SK-N-SH (cell line): Measurements from ENCODE around the gene MAPK8IP1. TPM values are rescaled to one million over a fixed set of nuclear protein-coding genes. Genes with fewer than 3 reads are reported as not detected.

Experiments used
- CTCF ChIA-PET: fragments of 300-600, 350-600 bp; formaldehyde crosslinking; extraction: SDS; loops from one replicate; lab custom pipeline; 2021; lab: Yijun Ruan, JAX
- POLR2A ChIA-PET: fragments of 350-600 bp; sonication (Branson Sonifier 250); formaldehyde crosslinking; extraction: SDS; loops from one replicate; lab custom pipeline; 2020; ENCODE audit warnings: antibody characterized with exemption, inconsistent platforms; lab: Yijun Ruan, JAX
- DNase-seq: peaks from one replicate; pipeline ENCODE4 v3.0.0; 2012
- H2AFZ ChIP-seq: fragments of 200-600 bp; sonication (generic); 2 replicates; pipeline ENCODE4 v1.8.1; 2016; ENCODE audit warnings: antibody characterized with exemption, mild to moderate bottlenecking, low read depth
- H3F3A ChIP-seq: fragments of 200-600 bp; sonication (generic); replicated peaks from 2 replicates; pipeline ENCODE3; 2016; ENCODE audit warnings: antibody characterized with exemption, mild to moderate bottlenecking; ENCODE audit not compliant: insufficient read depth
- H3K27ac ChIP-seq, 2 experiments: fragments of 200-500 bp in 1 of 2; fragments of 200-600 bp in 1 of 2; sonication (Bioruptor generic) in 1 of 2; sonication (generic), shearing (Covaris generic) in 1 of 2; 2 replicates each; pipeline versions ENCODE4 v1.5.1 to v1.6.1; 2014 to 2016; ENCODE audit warnings: low read depth in 2 of 2, inconsistent platforms in 1 of 2, low read length in 1 of 2, mild to moderate bottlenecking in 1 of 2, mixed read lengths in 1 of 2
- H3K27me3 ChIP-seq: fragments of 200-600 bp; sonication (generic), shearing (Covaris generic); 2 replicates; pipeline ENCODE4 v1.6.1; 2016; ENCODE audit warnings: mixed run types; ENCODE audit not compliant: insufficient read depth
- H3K36me3 ChIP-seq, 2 experiments: fragments of 200-500 bp in 1 of 2; fragments of 200-600 bp in 1 of 2; sonication (Bioruptor generic) in 1 of 2; sonication (generic) in 1 of 2; replicated peaks in 1 of 2; 2 replicates each; pipeline versions ENCODE3 to v1.5.1; 2014 to 2016; ENCODE audit warnings: low read length in 1 of 2, mild to moderate bottlenecking in 1 of 2; ENCODE audit not compliant: insufficient read depth in 2 of 2, control insufficient read depth in 1 of 2
- H3K4me1 ChIP-seq, 2 experiments: fragments of 200-500 bp in 1 of 2; fragments of 200-600 bp in 1 of 2; sonication (Bioruptor generic) in 1 of 2; sonication (generic), shearing (Covaris generic) in 1 of 2; 2 replicates each; pipeline versions ENCODE4 v1.5.1 to v1.6.1; 2014 to 2016; ENCODE audit warnings: low read depth in 1 of 2, low read length in 1 of 2, mixed run types in 1 of 2; ENCODE audit not compliant: insufficient read depth in 2 of 2, control insufficient read depth in 1 of 2
- H3K4me2 ChIP-seq: fragments of 200-600 bp; sonication (generic), shearing (Covaris generic); 2 replicates; pipeline ENCODE4 v1.6.1; 2017; ENCODE audit warnings: mixed run types
- H3K4me3 ChIP-seq, 2 experiments: fragments of 200-500 bp in 1 of 2; fragments of 200-600 bp in 1 of 2; sonication (Bioruptor generic) in 1 of 2; sonication (generic), shearing (Covaris generic) in 1 of 2; 2 replicates each; pipeline versions ENCODE4 v1.5.1 to v1.8.1; 2014 to 2016; ENCODE audit warnings: low read depth in 2 of 2, inconsistent platforms in 1 of 2, low read length in 1 of 2, mild to moderate bottlenecking in 1 of 2, mixed read lengths in 1 of 2, moderate library complexity in 1 of 2
- H3K79me2 ChIP-seq: fragments of 200-600 bp; sonication (generic); 2 replicates; pipeline ENCODE4 v1.8.1; 2017; ENCODE audit warnings: mild to moderate bottlenecking; ENCODE audit not compliant: insufficient read depth
- H3K9ac ChIP-seq: fragments of 200-600 bp; sonication (generic); 2 replicates; pipeline ENCODE4 v1.6.1; 2017; ENCODE audit warnings: mixed run types
- H3K9me2 ChIP-seq: fragments of 200-600 bp; sonication (generic); 2 replicates; pipeline ENCODE4 v1.6.1; 2017; ENCODE audit warnings: mixed run types
- H3K9me3 ChIP-seq: fragments of 200-600 bp; sonication (generic); 2 replicates; pipeline ENCODE4 v1.6.1; 2017; ENCODE audit warnings: mixed run types, mild to moderate bottlenecking, moderate library complexity
- H4K20me1 ChIP-seq: fragments of 200-600 bp; sonication (generic); 2 replicates; pipeline ENCODE4 v1.6.1; 2017; ENCODE audit warnings: mild to moderate bottlenecking, mixed run types; ENCODE audit not compliant: insufficient read depth
- EZH2phosphoT487 ChIP-seq: fragments of 200-600 bp; sonication (generic); IDR thresholded peaks from 2 replicates; pipeline ENCODE4 v1.6.1; 2017; ENCODE audit warnings: low read depth, mixed run types, mild to moderate bottlenecking, antibody characterized with exemption, moderate library complexity, borderline replicate concordance
- FOSL2 ChIP-seq: IDR thresholded peaks from 2 replicates; pipeline ENCODE4 v1.4.0; 2012; ENCODE audit warnings: low read depth, mild to moderate bottlenecking, moderate library complexity, borderline replicate concordance
- MAX ChIP-seq: IDR thresholded peaks from 2 replicates; pipeline ENCODE4 v1.4.0; 2012; ENCODE audit warnings: low read depth
- NFIC ChIP-seq: IDR thresholded peaks from 2 replicates; pipeline ENCODE4 v1.4.0; 2012; ENCODE audit warnings: borderline replicate concordance
- POLR2AphosphoS5 ChIP-seq: IDR thresholded peaks from 2 replicates; pipeline ENCODE4 v1.6.1; 2012; ENCODE audit warnings: low read depth, low read length
- RAD21 ChIP-seq: IDR thresholded peaks from 2 replicates; pipeline ENCODE4 v1.6.1; 2012; ENCODE audit warnings: mild to moderate bottlenecking, low read length
- RCOR1 ChIP-seq: fragments of 150-350 bp; IDR thresholded peaks from 2 replicates; pipeline ENCODE4 v1.6.1; 2017; ENCODE audit warnings: antibody characterized with exemption, low read length
- SIN3A ChIP-seq: IDR thresholded peaks from 2 replicates; pipeline ENCODE4 v1.6.1; 2012; ENCODE audit warnings: low read depth, mild to moderate bottlenecking, low read length, moderate library complexity, borderline replicate concordance
- TAF1 ChIP-seq: IDR thresholded peaks from 2 replicates; pipeline ENCODE4 v1.6.1; 2012; ENCODE audit warnings: low read depth, mild to moderate bottlenecking, low read length, moderate library complexity, borderline replicate concordance
- TCF12 ChIP-seq: IDR thresholded peaks from 2 replicates; pipeline ENCODE4 v1.4.0; 2012
- TEAD4 ChIP-seq: IDR thresholded peaks from 2 replicates; pipeline ENCODE4 v1.4.0; 2012; ENCODE audit warnings: mild to moderate bottlenecking, borderline replicate concordance; ENCODE audit not compliant: insufficient read depth
- USF2 ChIP-seq: fragments of 150-350 bp; IDR thresholded peaks from 2 replicates; pipeline ENCODE4 v1.6.1; 2017; ENCODE audit warnings: antibody characterized with exemption, low read length, low read depth, borderline replicate concordance
- ZBTB33 ChIP-seq: IDR thresholded peaks from 2 replicates; pipeline ENCODE4 v1.4.0; 2012; ENCODE audit warnings: low read depth, borderline replicate concordance
- whole genome bisulfite sequencing: methylation state at CpG from one replicate; pipeline ENCODE4 v1.1.6; 2017; ENCODE audit warnings: low lambda C conversion rate; 5-methylcytosine and 5-hydroxymethylcytosine counted together
- polyA plus RNA-seq, 3 experiments: library from polyadenylated mRNA; depleted of rRNA; stranded (reverse); fragments of >200 nt; gene quantifications; 2 replicates each; pipeline ENCODE4 v1.2.3, GENCODE V29; 2012

The MAPK8IP1 gene
- polyA plus RNA-seq, 1 of the 3 experiments (the other 2 are of a cell fraction): 12.5 TPM

GRCh38 chr11:45877221-45877620, 8.2 kb upstream of the MAPK8IP1 start:
- 94% methylated on average over 8 of the region's 8 CpGs for WGBS
- no peak for DNase-seq
- TF ChIP-seq RCOR1 (no peak), FOSL2 (no peak), EZH2phosphoT487 (no peak), USF2 (no peak)
- H3K79me2 ChIP-seq: no peaks in the 10 kb centered on the region
- peaks cover 14% of the 10 kb centered on the region for H4K20me1 ChIP-seq
- ChIA-PET CTCF (interaction anchor here (0.8 to 1.4 kb wide), 3 partner anchors 16 to 105 kb away, joined by 3 read pairs; no protein-coding TSS in a partner anchor), POLR2A (no interaction called here)
- no peak overlapping the region for H2AFZ ChIP-seq
- no peak overlapping the region for H3K4me2 ChIP-seq
- H3K4me3 ChIP-seq: no peak overlapping the region
- no peaks in the 10 kb centered on the region for H3K27me3 ChIP-seq
- no peak overlapping the region for H3K27ac ChIP-seq
- H3K4me1 ChIP-seq: peaks cover 37 to 38% of the 10 kb centered on the region in 2 experiments
- no peaks in the 10 kb centered on the region for H3K9me2 ChIP-seq
- H3K36me3 ChIP-seq: peaks cover 16 to 36% of the 10 kb centered on the region in 2 experiments
- no peak overlapping the region for H3K9ac ChIP-seq
- peaks cover 27% of the 10 kb centered on the region for H3F3A ChIP-seq
- H3K9me3 ChIP-seq: no peaks in the 10 kb centered on the region

GRCh38 chr11:45877845-45878244, 7.6 kb upstream of the MAPK8IP1 start:
- no peak overlapping the region for H3K4me2 ChIP-seq
- ChIA-PET CTCF (interaction anchor here (0.8 to 1.2 kb wide), 2 partner anchors 17 to 106 kb away, joined by 3 read pairs; no protein-coding TSS in a partner anchor), POLR2A (no interaction called here)
- no peaks in the 10 kb centered on the region for H3K9me2 ChIP-seq
- peaks cover 17% of the 10 kb centered on the region for H4K20me1 ChIP-seq
- H2AFZ ChIP-seq: no peak overlapping the region
- H3K4me1 ChIP-seq: peaks cover 32 to 41% of the 10 kb centered on the region in 2 experiments
- TF ChIP-seq SIN3A (no peak), NFIC (no peak), TCF12 (no peak), MAX (no peak), ZBTB33 (no peak), POLR2AphosphoS5 (no peak), TAF1 (no peak), RAD21 (no peak), TEAD4 (no peak)
- TF ChIP-seq, all 33 proteins: peak for 0
- Histone ChIP-seq H3K27ac (no peak overlapping the region), H3K9me3 (no peaks in the 10 kb centered on the region), H3K4me3 (no peak overlapping the region), H3K27me3 (no peaks in the 10 kb centered on the region), H3K9ac (no peak overlapping the region), H3K36me3 (peaks cover 16 to 36% of the 10 kb centered on the region in 2 experiments), H3K79me2 (no peaks in the 10 kb centered on the region), H3F3A (peaks cover 21% of the 10 kb centered on the region)
- 87% methylated on average over 3 of the region's 3 CpGs for WGBS
- DNase-seq: no peak
